Stimulated activated CD8-positive, alpha-beta memory T cell treated with anti-CD3 and anti-CD28 coated beads, Interleukin-7, amount 100 ng/mL, for 4 hours (primary cell): ENCODE results near the gene SLC12A5.

Experiments
- DNase-seq, 2 donors: peaks; one replicate each; pipeline ENCODE4 v3.0.0-alpha.2; 2020; ENCODE audit warnings: low read depth in 2 of 2

SLC12A5 gene

DNA sequence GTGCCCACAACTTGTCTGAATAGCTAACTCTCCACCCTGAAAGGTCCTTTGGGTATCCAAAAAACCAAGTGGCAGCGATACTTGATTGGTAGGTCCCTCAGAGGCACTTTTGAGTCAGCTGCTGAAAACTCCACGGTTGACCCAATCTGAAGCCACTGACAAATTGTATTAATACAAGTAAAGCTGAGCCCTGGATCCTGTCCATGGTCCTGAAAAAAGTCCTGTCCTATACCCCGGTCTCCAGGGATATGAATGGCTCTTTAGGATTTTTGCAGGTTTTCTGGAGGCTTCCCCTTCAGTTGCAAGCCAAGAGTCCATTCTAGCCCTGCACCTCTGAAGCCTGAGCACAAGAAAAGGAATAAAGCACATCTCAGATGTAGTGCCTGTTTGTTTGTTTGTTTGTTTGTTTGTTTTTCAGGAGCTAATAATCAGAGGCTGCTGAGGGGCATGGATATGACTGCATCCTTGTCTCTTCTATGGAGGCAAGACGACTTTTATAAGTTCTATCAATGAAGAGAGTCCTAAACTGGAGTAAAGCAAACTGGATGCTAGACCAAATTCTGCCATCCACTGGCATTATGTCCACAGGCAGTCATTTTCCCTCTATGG is 1.7 kb upstream of the SLC12A5 start:
- no peak for DNase-seq

DNA sequence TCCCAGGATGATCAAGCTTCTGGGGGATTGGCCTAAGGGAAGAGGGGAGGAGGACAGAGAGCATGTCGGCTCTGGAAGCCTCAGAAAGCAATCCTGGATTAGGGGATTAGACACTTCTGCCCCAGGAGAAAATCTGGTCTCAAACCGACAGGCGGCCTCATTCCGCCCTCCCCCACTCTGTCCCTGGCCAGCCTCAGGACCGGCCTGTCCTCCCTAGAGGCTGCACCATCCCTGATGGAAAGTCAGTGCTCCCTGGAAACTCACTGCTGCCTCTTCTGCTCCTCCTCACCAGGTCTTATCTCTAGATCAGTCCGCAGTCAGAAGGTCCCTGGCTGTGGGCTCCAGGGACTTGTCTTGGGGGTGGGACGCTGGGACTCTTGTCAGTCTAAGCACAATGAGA is 905 bp upstream of the SLC12A5 start:
- DNase-seq: no peak

DNA sequence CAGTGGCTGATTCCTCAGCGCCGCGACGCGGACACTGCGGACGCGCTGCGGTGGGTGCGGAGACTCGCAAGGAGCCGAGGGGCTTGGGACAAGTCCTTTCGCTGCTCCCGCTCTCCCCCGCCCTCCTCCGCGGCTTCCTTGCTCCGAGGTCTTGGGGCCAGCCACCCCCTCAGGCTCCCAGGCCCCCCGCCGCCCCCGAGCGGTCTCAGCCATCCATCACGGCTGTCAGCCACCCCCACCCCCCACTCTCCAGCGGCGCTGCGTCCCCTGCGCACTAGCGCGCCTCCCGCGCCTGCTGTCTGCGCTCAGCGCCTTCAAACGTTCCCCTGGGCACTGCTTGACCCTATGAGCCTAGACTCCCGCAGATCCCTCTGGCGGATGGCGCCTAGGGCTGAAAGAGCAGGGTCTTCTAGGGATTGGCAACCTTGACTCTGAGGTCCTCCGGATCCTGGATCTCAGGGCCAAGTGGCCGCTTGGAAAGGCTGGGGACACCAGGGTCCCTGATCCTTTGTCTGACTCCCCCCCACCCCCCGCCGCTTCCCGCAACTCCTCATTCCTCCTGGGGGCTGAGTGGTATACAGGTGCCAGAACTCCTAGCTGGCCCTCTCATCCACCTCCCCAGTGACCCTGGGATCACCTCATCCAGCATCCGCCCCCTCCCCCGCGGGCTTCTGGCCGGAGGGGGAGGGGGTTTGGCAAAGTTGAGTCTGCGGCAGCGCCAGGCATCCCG is 1.4 kb downstream of the SLC12A5 start:
- DNase-seq: no peak

DNA sequence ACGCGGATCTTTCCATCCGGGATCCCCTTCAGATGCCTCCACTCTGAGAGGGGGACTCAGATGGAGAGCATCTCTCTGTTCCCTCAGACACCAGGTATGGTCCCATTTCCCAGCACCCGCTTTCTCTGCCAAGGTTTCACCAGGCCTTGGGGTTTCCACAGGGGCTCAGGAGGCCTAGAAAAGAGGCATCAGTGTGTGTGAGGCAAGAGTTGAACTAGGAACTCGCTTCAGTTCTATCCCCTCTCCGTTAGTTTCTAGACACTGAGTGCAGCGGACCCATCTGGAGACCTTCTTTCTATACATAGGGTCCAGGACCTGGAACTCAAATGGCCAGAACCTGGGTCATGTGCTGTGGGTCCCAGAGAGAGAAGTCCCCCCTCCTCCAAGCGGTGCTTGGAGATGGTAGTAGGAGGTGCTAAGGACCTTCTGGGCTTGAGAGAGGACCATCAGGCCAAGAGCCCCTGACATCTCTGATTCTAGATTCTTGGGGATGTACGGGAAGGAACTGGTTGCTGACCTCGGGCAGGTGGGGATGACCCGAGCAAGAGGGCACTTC is 2.1 kb downstream of the SLC12A5 start:
- no peak for DNase-seq

DNA sequence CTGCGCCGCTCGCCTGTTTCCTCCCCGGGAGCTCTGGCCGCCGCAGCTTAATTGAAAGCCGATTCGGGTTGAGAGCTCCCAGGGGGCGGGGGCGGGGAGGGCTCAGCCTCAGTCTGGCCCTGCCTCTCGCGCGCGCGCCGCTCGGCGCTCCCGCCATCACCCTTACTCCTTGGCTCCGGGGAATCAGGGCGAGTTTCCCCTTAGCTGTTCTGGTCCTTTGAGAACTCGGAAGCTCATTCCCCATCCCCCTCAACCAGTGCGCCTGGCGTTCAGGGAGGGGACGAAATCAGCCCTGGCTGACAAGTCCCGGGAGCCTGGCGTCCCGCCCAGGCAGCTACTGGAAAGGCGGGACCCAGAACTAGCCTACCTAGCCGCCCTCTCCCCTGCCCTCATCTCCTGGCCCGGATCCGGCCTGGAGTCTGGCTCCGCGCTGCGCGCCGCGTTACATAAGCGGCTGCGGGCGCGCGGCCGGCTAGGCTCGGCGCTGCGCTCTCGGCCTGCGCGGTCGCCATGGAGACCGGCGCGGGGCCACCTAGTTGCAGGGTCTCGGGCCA is 2.8 kb downstream of the SLC12A5 start:
- DNase-seq: no peak

DNA sequence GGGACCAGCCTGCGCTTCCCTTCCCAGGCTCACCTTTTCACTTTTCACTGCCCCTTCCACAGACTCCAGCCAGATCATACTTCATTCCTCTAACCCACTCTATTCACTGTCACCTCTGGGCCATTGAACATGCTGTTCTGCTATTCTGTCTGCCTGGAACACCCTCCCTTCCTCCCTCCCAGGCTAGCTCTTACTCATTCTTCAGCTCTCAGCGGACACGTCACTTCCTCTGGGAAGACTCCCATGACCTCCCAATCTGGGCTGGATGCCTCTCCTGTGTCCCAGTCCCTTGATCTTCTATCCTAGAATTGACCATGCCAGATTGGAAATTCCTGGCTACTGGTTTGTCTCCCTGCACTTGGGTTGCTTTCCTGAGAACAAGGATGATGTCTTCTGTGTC is 5.0 kb downstream of the SLC12A5 start:
- no peak for DNase-seq

DNA sequence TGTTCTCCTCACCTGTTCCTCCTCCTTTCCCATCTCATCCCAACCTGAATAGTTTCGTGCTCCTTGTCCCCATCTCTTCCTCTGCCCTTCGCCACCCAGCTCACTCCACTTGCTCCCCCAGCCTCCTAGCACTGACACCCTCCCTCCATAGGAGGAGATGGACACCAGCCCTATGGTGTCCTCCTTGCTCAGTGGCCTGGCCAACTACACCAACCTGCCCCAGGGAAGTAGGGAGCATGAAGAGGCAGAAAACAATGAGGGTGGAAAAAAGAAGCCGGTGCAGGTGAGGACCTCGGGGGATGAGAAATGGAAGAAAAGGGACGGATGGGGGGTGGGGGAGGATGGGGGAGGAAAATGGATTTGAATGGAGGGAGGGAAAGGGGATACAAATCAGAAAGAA is 6.2 kb downstream of the SLC12A5 start:
- no peak for DNase-seq

DNA sequence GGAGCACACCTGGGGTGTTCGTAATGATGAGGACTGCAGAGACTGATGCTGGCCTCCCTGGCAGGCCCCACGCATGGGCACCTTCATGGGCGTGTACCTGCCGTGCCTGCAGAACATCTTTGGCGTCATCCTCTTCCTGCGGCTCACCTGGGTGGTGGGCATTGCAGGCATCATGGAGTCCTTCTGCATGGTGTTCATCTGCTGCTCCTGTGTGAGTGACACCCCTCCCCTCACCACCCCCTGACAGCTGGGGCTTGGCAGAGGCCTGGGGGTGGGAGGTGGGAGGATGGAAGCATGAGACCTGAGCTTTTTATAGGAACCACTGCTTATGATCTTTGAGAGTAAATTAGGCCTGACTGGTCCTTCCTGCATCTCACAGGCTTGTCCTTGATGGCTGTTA is 6.7 kb downstream of the SLC12A5 start:
- DNase-seq: no peak

DNA sequence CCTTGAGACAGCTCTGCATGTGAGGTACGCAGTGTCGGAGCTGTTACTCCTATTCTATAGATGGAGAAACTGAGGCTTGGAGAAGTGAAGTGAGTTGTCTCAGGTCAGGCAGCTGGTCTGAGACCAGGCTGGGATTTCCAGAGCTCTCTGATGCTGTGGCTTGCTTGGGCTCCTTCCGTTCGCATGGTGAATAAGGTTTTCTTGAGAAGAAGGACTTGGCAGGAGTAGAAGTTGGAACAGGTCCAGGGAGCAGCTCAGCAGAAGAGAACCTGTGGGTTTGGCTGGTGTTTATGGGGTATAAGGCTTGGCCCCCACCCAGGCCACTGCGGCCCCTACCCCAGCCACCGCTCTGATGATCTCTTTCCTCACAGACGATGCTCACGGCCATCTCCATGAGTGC is 7.4 kb downstream of the SLC12A5 start:
- no peak for DNase-seq

DNA sequence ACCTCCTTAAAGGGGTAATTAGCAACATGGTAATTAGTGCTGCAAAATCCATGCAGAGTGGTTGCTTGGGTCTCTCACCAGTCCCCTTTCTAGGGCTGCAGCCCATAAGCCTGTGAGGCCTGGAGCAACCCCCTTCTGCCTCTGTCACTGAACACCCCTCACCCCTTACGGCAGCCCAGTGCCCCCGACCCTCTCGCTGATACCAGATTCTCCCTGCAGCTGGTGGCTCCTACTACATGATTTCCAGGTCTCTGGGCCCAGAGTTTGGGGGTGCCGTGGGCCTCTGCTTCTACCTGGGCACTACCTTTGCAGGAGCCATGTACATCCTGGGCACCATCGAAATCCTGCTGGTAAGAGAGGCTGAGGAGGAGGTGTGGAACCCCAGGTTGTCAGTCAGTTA is 8.0 kb downstream of the SLC12A5 start:
- no peak for DNase-seq

DNA sequence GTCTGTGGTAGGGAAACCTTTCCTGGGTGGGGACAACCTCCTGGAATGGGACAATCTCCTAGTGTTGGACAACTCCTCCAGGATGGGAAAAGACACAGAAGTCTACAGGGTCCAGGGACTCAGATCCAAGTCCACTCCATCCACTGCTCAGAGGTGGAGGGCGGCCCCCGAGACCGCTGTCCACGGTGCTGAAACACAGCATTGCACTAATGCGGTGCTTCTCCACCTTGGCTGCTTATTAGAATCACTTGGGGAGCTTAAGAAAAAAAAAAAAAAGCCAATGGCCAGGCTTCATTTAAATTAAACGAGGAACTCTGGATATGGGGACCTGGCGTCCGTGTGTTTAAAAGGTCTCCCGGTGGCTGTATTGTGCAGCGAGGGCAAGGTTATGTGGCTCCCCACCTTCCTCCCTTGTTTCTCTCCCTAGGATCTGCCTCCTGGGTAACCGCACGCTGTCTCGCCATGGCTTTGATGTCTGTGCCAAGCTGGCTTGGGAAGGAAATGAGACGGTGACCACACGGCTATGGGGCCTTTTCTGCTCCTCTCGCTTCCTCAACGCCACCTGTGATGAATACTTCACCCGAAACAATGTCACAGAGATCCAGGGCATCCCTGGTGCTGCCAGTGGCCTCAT is 12.0 kb downstream of the SLC12A5 start:
- DNase-seq: no peak

DNA sequence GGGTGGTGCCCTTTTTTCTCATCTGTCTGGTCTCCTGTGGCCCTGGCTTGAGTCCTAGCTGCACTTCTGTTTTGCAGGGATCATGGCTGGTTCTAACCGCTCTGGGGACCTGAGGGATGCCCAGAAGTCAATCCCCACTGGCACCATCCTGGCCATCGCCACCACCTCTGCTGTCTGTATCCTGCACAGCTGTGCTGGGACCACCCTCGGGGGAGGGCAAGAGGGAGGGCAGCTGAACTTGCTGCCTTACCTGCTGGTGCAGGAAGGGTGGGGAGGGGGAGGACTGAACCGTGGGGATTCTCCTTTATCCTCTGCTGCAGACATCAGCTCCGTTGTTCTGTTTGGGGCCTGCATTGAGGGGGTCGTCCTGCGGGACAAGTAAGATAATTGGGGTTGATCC is 14.5 kb downstream of the SLC12A5 start:
- no peak for DNase-seq

DNA sequence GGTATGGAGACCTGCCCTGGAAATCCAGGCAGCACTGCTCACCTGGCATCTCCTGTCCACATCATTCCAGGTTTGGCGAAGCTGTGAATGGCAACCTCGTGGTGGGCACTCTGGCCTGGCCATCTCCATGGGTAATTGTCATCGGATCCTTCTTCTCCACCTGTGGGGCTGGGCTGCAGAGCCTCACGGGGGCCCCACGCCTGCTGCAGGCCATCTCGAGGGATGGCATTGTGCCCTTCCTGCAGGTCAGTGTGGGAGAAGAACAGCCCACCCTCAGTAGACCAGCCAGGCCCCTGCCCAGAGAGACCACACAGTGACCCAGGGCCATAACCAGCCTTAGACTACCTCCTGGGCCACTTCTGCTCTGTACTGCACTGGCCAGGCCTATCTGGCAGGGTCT is 15.9 kb downstream of the SLC12A5 start:
- DNase-seq: no peak

DNA sequence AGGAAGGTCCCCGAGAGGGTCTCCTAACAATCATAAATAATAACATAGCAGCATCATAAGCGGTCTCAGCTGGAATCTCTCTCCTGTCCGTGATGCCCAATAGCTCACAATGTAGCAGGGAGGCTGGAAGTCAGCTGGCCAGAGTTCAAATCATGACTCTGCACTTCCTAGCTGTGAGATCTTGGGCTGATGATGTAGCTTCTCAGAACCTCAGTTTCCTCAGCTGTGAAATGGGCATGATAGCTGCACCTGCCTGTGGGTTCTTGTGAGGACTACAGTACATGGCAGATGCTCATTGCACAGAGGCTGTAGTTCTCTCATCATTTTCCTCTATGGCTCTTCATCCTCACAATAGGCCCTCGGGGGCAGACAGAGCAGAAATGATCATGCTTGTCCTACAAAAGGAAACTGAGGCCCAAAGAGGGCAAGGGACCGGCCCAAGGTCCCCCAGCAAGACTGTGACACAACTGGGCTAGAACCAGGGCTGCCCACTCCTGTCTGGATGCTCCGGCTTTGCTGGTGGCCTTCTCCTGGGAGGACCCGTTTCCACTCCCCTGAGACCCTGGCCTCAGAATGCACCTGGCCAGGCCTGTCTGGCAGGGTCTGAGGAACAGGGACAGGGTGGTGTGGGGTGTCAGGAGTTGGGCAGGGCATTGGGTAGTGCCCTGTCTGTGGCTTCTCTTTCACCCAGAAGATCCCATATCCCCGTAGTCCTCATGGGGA is 17.7 kb downstream of the SLC12A5 start:
- DNase-seq: no peak

DNA sequence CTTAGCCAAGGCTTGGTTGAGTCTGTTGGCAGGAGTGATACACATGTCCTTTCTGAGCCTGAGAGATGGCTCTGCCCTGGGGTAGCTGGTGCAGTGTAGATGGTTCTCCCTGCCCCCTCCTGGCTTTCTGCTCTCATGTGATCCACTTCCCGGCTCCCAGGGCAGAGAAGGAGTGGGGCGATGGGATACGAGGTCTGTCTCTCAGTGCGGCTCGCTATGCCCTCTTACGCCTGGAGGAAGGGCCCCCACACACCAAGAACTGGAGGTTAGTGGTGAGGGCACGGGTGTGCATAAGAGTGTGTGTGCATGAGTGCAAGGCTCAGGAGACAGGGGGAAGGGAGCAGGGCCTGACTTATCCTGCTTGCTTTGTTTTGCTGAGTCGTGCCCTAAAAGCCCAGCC is 18.8 kb downstream of the SLC12A5 start:
- DNase-seq: no peak

DNA sequence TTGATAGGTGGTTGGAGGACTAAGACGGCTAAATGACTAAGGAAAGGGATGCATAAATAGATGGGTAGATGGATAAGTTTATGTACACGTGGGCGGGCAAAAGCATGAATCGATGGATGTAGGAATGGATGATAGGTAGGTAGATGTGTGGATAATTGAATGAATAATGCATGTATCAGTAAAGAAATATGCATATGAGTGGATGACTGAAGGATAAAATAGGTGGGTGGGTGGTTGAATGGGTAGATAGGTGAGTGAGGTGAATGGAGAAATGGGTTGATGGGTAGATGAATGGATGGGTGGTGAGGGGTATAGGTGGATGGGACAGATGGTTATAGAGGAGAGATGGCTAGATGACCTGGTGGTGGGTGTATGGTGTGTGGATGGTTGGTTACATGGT is 20.2 kb downstream of the SLC12A5 start:
- DNase-seq: no peak

DNA sequence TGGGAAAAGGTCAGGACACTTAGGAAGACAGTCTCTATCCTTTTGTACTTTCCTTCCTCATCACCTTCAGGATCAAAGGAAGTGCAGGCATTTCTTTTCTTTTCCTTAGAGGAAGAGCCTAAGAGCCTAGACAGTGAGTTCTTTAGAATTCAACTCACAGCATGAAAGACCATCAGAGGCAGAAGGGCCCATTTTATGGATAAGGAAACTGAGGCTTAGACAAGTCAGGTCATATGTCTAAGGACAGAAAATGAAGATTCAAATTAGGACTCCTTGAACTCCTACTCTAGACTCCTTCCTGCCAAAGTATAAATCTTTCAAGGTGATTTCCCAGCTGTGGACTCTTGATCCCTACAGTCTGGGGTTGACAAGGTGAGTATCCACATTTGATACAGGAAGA is 20.8 kb downstream of the SLC12A5 start:
- DNase-seq: no peak

DNA sequence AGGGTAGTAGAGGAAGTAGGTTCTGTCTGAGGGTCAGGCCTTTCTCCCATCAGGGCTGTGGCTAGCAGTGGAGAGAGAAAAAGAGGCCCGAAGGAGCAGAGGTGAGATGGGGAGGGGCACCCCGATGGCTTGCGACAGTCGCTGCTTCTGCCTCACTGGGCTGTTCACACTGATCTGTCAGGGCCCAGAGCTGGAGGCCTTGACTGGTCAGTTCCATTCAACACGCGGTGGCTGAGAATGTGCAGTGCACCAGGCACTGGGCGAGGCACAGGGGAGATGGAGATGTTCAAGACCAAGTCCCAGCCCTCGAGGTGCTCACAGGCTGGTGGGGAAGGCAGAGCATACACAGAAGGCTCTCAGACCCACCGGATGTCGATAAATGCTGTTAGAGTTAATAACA is 21.4 kb downstream of the SLC12A5 start:
- no peak for DNase-seq

DNA sequence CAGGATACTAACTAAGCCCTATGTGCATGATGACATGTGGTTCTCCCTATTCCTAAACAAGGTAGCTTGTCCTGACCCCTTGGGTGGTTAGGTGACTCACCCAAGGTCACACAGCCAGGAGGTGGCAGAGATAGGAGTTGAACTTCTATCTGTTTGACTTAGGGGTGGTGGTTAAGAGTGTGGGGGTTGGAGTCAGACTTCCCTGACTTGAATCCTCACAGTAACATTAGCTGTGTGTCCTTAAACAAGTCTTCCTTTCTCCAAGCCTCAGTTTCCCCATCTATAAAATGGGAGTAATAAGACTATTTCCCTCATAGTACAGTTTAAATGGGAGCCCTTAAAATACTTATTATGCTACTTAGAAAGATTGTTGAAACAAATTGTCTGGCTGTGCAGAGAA is 21.9 kb downstream of the SLC12A5 start:
- DNase-seq: no peak

DNA sequence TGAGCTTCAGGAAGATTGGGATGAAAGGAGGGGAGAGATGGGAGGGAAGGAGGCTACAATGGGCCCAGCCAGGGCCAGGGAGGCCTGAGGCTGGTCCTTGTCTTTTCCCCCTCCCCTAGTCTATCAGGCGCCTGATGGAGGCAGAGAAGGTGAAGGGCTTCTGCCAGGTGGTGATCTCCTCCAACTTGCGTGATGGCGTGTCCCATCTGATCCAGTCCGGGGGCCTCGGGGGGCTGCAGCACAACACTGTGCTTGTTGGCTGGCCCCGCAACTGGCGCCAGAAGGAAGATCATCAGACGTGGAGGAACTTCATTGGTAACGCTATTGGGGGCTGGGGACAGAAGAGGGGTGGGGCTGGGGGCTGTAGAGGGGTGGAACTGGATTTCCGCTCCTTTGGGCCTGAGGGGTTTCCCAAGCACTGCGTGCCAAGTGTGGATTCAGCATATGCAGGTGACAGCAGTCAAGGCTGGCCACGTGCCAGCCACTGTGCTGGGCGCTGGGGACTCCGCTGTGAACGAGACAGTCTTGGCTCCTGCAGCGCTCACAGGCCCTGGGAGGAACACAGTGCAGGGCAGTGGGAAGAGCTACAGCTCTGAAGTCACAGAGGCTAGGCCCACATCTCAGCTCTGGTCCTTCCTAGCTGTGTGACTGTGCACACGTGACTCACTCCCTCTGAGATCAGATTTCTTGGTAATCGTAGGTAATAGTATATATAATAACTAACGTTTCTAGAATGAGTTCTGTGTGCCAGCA is 22.7 kb downstream of the SLC12A5 start:
- no peak for DNase-seq

DNA sequence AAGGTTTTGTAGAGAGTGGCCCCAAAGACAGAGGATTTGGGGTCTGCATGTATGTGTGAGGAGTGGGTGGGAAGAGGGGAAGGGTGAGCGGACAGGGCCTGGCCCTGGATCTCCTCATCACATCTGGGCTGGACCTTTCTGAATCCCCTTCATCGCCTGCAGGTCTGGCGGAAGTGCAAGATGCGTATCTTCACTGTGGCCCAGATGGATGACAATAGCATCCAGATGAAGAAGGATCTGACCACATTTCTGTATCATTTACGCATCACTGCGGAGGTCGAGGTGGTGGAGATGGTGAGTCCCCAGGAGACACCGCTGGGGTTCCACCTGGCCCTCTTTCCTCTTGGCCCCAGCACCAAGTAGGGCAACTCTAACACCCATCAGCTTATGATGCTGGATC is 24.4 kb downstream of the SLC12A5 start:
- DNase-seq: no peak
